ENCODE measurements around the gene TYW1B.
"Not testable (repeated sequence)": the region's sequence is repeated elsewhere in the genome, so short reads cannot be mapped to it uniquely, and the experiment has no call there.

TYW1B gene

DNA sequence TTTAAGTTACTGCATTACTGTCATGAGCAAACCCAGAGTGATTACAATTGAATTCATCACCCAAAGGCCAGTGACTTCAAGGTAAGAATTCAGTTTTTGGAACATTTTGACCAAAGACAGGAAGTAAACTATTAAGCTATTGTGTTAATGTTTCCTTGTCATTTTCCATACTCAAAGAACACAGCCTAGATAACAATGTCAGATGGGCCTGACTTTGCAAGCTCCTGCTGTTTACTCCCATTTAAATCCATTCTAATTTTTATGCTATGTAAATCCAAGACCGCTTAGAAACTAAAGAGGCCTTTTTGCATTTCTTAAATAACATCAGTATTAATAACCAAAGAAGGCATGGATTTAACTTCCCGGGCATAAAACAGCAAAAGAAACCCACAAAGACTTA lies 136.6 kb downstream of the TYW1B start:
- DNase-seq = not testable (repeated sequence)

GRCh38 chr7:72690177-72690576 lies 137.8 kb downstream of the TYW1B start:
- DNase-seq = not testable (repeated sequence)

DNA sequence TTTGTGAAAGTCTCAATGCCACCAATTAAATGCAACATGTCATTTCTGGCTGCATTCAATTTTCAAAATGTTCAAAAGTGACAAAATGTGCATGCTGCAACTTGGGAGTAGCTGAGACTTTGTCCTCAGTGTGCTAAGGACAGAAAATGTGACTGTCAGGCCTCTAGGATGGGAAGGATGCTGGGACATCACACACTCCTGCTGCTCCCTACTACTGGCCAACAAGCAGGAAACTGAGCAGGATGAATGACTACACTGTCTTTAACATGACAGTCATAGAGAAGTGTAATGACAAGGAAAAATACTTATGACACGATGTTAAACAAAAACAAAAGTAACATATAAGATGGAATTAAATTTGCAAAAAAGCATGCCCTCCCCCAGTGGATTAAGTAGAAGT lies 138.7 kb downstream of the TYW1B start:
- not testable (repeated sequence) for DNase-seq

DNA sequence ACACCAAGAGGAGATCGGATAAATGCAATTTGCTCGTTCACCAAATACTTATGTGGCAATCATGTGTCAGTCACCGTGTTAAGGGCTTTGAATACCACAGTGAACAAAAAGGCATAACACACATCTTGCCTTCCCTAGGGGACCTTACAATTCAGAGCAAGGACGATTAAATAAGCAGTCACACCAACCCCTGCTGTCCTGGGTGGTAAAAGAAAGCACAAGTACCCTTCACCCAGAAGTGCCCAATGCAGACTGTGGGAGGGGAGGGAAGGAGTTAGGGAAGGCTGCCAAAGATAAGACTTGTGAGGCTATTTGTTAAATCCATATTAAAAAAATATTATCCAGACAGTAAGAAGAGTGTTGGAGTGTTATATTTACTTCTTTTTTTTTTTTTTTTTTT lies 146.8 kb downstream of the TYW1B start:
- DNase-seq = not testable (repeated sequence)

GRCh38 chr7:72676880-72677279 lies 151.1 kb downstream of the TYW1B start:
- DNase-seq = peak in 1 of 5 donors; percentile 1

- DNase-seq = not testable (repeated sequence)
Observed at GRCh38 chr7:72676086-72676690, 151.8 kb downstream of the TYW1B start.

GRCh38 chr7:72675686-72676085 lies 152.3 kb downstream of the TYW1B start:
- not testable (repeated sequence) for DNase-seq

DNA sequence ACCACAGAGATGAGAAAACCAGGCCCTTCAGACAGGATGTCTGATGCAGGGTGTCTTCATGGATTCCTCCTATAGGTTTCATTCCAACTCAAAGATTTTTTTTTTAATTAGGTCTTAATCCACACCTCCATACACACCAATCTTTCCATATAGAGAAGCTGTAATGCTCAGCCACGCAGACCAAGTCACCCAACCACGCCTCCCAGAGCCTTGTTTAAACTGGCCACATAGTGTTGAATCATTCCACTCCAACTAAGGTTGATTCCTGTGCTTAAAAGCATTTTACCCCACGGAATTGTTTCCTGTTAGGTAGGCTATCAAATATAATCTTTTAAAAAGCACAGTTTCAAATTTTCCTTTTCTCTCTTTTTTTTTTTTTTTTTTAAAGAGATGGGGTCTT lies 153.6 kb downstream of the TYW1B start:
- DNase-seq = no peak

- DNase-seq = not testable (repeated sequence)
Observed at GRCh38 chr7:72670850-72671249, 157.2 kb downstream of the TYW1B start.

- not testable (repeated sequence) for DNase-seq
Observed at GRCh38 chr7:72668435-72668834, 159.6 kb downstream of the TYW1B start.

GRCh38 chr7:72667049-72667448 lies 161.0 kb downstream of the TYW1B start:
- DNase-seq = not testable (repeated sequence)

DNA sequence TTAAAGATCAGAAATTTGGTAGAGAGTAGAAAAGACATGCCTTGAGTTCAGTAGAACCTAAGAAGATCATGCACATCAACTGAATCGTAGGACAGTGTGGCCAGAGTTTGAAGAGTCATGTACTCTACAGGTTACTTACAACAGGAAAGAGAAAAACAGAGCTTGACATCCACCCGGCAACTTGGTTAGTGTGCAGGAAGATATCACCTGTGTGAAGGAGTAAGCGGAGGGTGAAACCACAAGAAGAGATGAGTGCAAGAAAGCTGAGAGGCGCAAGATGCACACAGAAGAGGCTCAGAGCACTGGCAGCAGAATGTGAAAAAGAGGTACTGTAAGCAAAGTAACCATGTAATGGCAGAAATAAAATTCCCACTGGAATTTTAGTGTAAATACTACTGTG lies 179.4 kb downstream of the TYW1B start:
- DNase-seq = not testable (repeated sequence)

GRCh38 chr7:72643708-72644107 lies 184.3 kb downstream of the TYW1B start:
- not testable (repeated sequence) for DNase-seq

- DNase-seq = not testable (repeated sequence)
Observed at GRCh38 chr7:72641485-72642248, 186.3 kb downstream of the TYW1B start.

- DNase-seq = not testable (repeated sequence)
Observed at GRCh38 chr7:72640740-72641139, 187.3 kb downstream of the TYW1B start.

DNA sequence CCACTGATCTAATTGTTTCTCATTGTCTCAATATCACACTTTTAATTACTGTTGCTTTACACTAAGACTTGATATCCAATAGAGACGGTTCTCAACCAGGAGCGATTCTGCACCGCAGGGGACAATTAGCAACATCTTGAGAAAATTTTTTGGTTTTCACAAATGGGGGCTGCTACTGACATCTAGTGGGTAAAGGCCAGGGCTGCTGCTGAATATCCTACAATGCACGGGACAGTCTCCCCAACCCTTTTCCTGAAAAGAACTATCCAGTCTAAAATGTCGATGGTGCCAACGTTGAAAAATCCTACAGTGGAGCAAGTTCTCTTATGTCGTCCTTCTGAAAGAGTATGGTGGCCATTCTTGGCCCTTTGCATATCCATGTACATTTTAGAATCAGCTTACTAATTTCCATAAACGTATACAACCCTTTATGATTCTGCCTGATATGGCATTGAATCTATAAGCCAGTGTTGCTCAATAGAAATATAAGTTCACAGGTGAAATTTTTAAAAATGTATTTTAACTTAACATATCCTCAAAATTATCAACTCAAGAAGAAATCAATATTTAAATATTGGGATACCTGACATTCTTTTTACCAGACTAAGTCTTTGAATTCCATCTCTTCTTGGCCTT lies 192.6 kb downstream of the TYW1B start:
- DNase-seq = not testable (repeated sequence)

- DNase-seq = not testable (repeated sequence)
Observed at GRCh38 chr7:72632765-72633292, 195.2 kb downstream of the TYW1B start.

DNA sequence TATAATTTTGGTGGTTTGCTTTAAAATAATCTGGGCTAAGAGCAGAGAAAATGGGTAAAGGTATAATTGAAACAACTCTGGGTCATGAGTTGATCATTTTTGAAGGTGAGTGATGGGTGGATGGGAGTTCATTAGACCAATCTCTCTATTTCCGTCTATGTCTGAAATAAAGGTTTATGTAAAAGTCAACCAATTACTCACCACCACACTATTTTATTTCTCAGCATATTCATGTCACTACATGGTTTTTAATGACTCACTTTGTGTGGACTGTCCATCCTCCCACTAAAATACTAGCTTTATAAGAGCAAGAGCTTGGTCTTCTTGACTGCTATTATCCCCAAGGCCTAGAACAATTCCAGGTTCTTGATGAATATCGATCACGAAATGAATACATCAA lies 199.6 kb downstream of the TYW1B start:
- DNase-seq = not testable (repeated sequence)

- not testable (repeated sequence) for DNase-seq
Observed at GRCh38 chr7:72626428-72627011, 201.5 kb downstream of the TYW1B start.

- DNase-seq = not testable (repeated sequence)
Observed at GRCh38 chr7:72625721-72626423, 202.1 kb downstream of the TYW1B start.

DNA sequence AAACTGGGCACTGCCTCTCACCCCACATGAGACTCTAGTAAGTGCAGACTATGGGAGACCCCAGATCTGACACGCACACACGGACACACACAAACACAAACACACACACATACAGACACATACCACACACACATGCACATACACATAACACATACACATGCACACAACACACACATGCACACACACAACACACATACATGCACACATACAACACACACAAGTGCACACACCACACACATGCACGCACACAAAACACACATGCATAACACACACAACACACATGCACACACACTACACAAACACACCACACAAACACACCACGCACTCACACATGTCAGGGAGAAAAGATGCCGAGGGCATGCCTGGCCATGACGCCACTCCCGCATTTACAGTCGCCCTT lies 205.5 kb downstream of the TYW1B start:
- DNase-seq = no peak

GRCh38 chr7:72621761-72622187 lies 206.2 kb downstream of the TYW1B start:
- DNase-seq = not testable (repeated sequence)
